Glutamatergic neuron (in vitro differentiated cells): ENCODE measurements around the gene CMTM3. TPM values are rescaled to one million over a fixed set of nuclear protein-coding genes. Genes with fewer than 3 reads are reported as not detected.

Experiments used
- DNase-seq: peaks from one replicate; pipeline ENCODE4 v3.0.0; 2022
- H3K27ac Mint-ChIP-seq: one replicate; pipeline ENCODE4 v1.8.0; 2020; ENCODE audit warnings: mild to moderate bottlenecking, mixed read lengths, inconsistent platforms; ENCODE audit not compliant: unreplicated experiment
- H3K27me3 Mint-ChIP-seq: one replicate; pipeline ENCODE4 v1.8.0; 2020; ENCODE audit warnings: mild to moderate bottlenecking, moderate library complexity, mixed read lengths, inconsistent platforms; ENCODE audit not compliant: unreplicated experiment
- H3K36me3 Mint-ChIP-seq: one replicate; pipeline ENCODE4 v1.8.0; 2020; ENCODE audit warnings: mild to moderate bottlenecking, mixed read lengths, inconsistent platforms; ENCODE audit not compliant: unreplicated experiment
- H3K4me1 Mint-ChIP-seq: one replicate; pipeline ENCODE4 v1.8.0; 2020; ENCODE audit warnings: mild to moderate bottlenecking, low read depth, mixed read lengths, inconsistent platforms; ENCODE audit not compliant: unreplicated experiment
- H3K4me3 Mint-ChIP-seq: one replicate; pipeline ENCODE4 v1.8.0; 2020; ENCODE audit warnings: mild to moderate bottlenecking, mixed read lengths, inconsistent platforms; ENCODE audit not compliant: unreplicated experiment
- H3K9me3 Mint-ChIP-seq: one replicate; pipeline ENCODE4 v1.8.0; 2020; ENCODE audit warnings: mild to moderate bottlenecking, moderate library complexity, mixed read lengths, inconsistent platforms; ENCODE audit not compliant: unreplicated experiment
- total RNA-seq: library from RNA; stranded (reverse); fragmentation: NEBNext Ultra II Directional; extraction: Animal tissue kit (Norgen Biotek cat#: 25700); gene quantifications from one replicate; pipeline ENCODE4 v1.2.1, GENCODE V29; 2021; ENCODE audit not compliant: unreplicated experiment
- TF ChIP-seq, protein P1 (sequence below): fragments of 200-600 bp; sonication (generic); IDR thresholded peaks from one replicate; pipeline ENCODE4 v1.5.0; 2021; ENCODE audit not compliant: partially characterized antibody, unreplicated experiment

The CMTM3 gene
- total RNA-seq, 1 donor from 2014 or later: 45.8 TPM

DNA sequence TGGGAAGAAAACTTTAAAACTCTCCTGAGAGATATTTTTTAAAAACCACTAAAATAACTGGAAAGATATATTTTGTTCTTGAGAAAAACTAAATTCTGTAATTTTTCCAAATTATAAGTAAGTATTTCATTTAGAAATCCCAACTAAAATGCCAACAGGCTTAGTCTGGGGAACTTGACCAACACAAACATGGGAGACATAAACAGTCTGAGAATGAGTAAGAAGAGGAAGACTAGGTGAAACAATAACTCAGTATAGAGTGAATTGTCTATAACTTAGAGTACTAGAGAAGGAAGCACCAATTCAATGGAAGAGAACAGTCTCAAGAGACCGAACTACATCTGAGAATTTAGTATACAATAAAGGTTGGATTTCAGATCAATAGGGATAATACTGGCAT, 35.4 kb upstream of the CMTM3 start:
- H3K27me3 Mint-ChIP-seq: peaks cover 2% of the 10 kb centered on the region
- H3K36me3 Mint-ChIP-seq: no peaks in the 10 kb centered on the region
- no peak overlapping the region for H3K27ac Mint-ChIP-seq
- H3K9me3 Mint-ChIP-seq: no peaks in the 10 kb centered on the region
- H3K4me1 Mint-ChIP-seq: no peaks in the 10 kb centered on the region
- no peak for DNase-seq
- TF ChIP-seq, protein P1, sequence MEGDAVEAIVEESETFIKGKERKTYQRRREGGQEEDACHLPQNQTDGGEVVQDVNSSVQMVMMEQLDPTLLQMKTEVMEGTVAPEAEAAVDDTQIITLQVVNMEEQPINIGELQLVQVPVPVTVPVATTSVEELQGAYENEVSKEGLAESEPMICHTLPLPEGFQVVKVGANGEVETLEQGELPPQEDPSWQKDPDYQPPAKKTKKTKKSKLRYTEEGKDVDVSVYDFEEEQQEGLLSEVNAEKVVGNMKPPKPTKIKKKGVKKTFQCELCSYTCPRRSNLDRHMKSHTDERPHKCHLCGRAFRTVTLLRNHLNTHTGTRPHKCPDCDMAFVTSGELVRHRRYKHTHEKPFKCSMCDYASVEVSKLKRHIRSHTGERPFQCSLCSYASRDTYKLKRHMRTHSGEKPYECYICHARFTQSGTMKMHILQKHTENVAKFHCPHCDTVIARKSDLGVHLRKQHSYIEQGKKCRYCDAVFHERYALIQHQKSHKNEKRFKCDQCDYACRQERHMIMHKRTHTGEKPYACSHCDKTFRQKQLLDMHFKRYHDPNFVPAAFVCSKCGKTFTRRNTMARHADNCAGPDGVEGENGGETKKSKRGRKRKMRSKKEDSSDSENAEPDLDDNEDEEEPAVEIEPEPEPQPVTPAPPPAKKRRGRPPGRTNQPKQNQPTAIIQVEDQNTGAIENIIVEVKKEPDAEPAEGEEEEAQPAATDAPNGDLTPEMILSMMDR: no peak
- no peak overlapping the region for H3K4me3 Mint-ChIP-seq

DNA sequence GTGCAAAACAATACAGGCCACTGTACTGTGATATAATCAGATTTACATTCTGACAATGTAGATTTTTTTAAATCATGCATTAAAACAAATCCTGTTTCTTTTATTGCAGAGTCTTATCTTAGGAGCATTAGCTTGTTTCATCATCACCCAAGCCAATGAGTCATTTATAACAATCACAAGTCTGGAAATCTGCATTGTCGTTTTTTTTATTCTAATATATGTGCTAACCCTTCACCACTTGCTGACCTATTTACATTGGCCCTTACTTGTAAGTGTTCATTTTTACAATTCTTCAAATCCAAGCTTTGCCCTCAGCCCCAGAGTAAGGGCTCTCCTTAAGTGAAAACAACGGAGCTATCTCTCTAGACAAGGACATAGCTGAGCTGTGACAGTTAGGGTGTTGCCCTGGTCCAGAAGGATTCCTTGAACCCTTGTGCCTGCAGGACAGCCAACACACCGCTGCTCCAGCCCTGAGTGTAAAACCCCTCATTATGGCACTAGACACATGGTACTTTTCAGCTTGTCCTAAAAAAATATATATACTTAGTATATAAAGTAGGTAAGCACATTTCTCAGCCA, 34.6 kb upstream of the CMTM3 start:
- DNase-seq: no peak
- Mint-ChIP-seq H3K27ac (no peak overlapping the region), H3K4me3 (no peak overlapping the region), H3K36me3 (no peaks in the 10 kb centered on the region), H3K27me3 (peaks cover 2% of the 10 kb centered on the region), H3K4me1 (no peaks in the 10 kb centered on the region), H3K9me3 (no peaks in the 10 kb centered on the region)
- TF ChIP-seq, protein P1: no peak

DNA sequence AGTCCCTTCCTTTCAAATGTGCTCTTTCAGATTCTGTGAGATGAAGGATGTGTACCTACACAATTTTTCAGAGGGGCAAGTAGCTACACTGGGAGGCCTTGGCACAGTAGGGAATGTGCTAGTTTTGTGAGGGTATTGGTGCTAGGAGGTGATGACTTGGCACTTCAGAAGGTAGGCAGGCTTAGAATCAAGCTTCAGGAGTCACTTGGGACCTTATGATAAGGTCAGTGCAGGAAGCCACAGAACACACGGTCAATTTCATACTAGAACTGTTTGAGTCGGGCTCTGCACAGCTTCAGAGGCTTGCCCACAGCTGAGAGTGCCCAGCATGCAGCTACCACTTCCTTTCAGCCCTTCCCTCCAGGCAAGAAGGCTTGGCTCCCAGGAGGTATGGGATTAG, 32.1 kb upstream of the CMTM3 start:
- TF ChIP-seq, protein P1: no peak
- DNase-seq: no peak

DNA sequence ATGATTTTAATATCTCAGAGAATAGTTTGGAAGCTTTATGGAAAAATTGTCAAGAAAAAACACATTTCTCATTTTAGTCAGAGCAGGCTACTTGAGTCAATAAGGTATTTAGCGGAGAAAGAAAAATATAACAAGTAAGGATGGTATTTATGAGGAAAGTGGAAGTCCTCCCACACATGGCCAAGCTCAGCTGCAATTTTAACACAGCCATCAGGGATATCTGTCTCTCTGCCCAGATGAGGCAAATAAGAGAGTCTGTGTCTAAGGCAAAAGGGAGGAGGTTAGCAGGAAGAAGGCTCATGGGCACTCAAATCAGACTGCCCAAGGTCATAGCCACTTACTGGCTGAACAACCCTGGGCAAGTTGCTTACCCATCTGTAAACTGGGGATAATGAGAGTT, 30.4 kb upstream of the CMTM3 start:
- no peak overlapping the region for H3K4me3 Mint-ChIP-seq
- peaks cover 14% of the 10 kb centered on the region for H3K27me3 Mint-ChIP-seq
- no peaks in the 10 kb centered on the region for H3K9me3 Mint-ChIP-seq
- no peak for DNase-seq
- no peak overlapping the region for H3K27ac Mint-ChIP-seq
- no peaks in the 10 kb centered on the region for H3K36me3 Mint-ChIP-seq
- TF ChIP-seq, protein P1: no peak
- H3K4me1 Mint-ChIP-seq: no peaks in the 10 kb centered on the region

More for the DNA sequence above, 32.1 kb upstream of the CMTM3 start:
- Mint-ChIP-seq H3K27me3 (peaks cover 2% of the 10 kb centered on the region), H3K27ac (no peak overlapping the region), H3K9me3 (no peaks in the 10 kb centered on the region), H3K36me3 (no peaks in the 10 kb centered on the region), H3K4me1 (no peaks in the 10 kb centered on the region), H3K4me3 (no peak overlapping the region)

DNA sequence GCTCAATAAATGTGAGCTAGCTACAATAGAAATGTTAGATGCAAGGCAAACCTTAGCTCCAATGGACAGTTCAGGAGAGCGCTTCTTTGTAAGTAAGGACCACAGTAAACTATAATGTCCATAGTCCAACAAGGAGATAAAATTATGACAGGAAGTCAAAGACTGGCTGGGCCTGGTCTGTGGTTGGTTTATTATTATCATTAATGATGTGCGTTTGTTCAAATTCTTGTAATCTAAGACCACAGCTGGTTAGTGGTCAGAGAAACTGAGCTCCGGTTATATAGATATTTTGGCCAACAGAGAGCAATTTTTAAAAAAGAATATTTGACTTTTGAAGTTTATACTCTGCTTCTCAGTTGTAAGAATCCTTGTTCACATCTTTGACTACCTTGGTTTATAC, 30.0 kb upstream of the CMTM3 start:
- DNase-seq: no peak
- H3K4me1 Mint-ChIP-seq: no peaks in the 10 kb centered on the region
- TF ChIP-seq, protein P1: no peak
- H3K27ac Mint-ChIP-seq: no peak overlapping the region
- H3K9me3 Mint-ChIP-seq: no peaks in the 10 kb centered on the region
- H3K27me3 Mint-ChIP-seq: peaks cover 14% of the 10 kb centered on the region
- no peaks in the 10 kb centered on the region for H3K36me3 Mint-ChIP-seq
- H3K4me3 Mint-ChIP-seq: no peak overlapping the region
